Prostate gland (tissue), 2 donors: ENCODE results near the gene MT1B. TPM values are rescaled to one million over a fixed set of nuclear protein-coding genes. Genes with fewer than 3 reads are reported as not detected.

Experiments
- DNase-seq: peaks from one replicate; pipeline ENCODE4 v3.0.0-alpha.2; 2019; ENCODE audit warnings: low spot score
- H3K27ac ChIP-seq, 2 donors: fragments of 200-600 bp; sonication (generic); 2 replicates each; pipeline ENCODE4 v1.5.1; 2017 to 2019
- H3K27me3 ChIP-seq: fragments of 200-600 bp; sonication (generic); replicated peaks from 2 replicates; pipeline ENCODE4 v1.5.1; 2019; ENCODE audit not compliant: insufficient read depth
- H3K36me3 ChIP-seq, 2 donors: fragments of 200-600 bp; sonication (generic); 1 replicate in 1 of 2; 2 replicates in 1 of 2; pipeline versions ENCODE4 v1.5.1 to v1.8.1; 2017 to 2019
- H3K4me1 ChIP-seq: fragments of 200-600 bp; sonication (generic); replicated peaks from 2 replicates; pipeline ENCODE4 v1.5.1; 2019
- H3K4me3 ChIP-seq, 2 donors: fragments of 200-600 bp; sonication (generic); 2 replicates each; pipeline ENCODE4 v1.5.1; 2017 to 2019
- H3K9me3 ChIP-seq: fragments of 200-600 bp; sonication (generic); 2 replicates; pipeline ENCODE4 v1.5.1; 2017
- POLR2A ChIP-seq: fragments of 450-650 bp; IDR thresholded peaks from one replicate; pipeline ENCODE4 v1.6.1; 2016; ENCODE audit warnings: antibody characterized with exemption, mild to moderate bottlenecking
- POLR2AphosphoS5 ChIP-seq: sonication (generic); formaldehyde crosslinking; IDR thresholded peaks from one replicate; pipeline ENCODE4 v1.6.1; 2017; ENCODE audit warnings: antibody characterized with exemption
- WGBS: methylation state at CpG from one replicate; pipeline ENCODE4 v1.1.5; 2018; 5-methylcytosine and 5-hydroxymethylcytosine counted together
- intact Hi-C: fragments of 100-400 bp; cut with DNase I; formaldehyde crosslinking; loops from one replicate; pipeline ENCODE4 v1.14.2; 2022
- total RNA-seq, 2 donors: library from RNA; depleted of rRNA; stranded (reverse); fragments of >200 nt; gene quantifications; one replicate each; pipeline ENCODE4 v1.1.0, GENCODE V29; 2016
- TF ChIP-seq, protein P1 (sequence below), 4 experiments: fragments of 200-600 bp in 2 of 4; fragments of 450-650 bp in 2 of 4; sonication (generic) in 2 of 4; IDR thresholded peaks; 1 replicate in 3 of 4; 2 replicates in 1 of 4; pipeline ENCODE4 v1.5.1; 2016 to 2019; ENCODE audit warnings: antibody characterized with exemption in 4 of 4, mild to moderate bottlenecking in 2 of 4, moderate library complexity in 2 of 4

Gene MT1B
- total RNA-seq, 2 donors from 2014 or later = not detected

DNA sequence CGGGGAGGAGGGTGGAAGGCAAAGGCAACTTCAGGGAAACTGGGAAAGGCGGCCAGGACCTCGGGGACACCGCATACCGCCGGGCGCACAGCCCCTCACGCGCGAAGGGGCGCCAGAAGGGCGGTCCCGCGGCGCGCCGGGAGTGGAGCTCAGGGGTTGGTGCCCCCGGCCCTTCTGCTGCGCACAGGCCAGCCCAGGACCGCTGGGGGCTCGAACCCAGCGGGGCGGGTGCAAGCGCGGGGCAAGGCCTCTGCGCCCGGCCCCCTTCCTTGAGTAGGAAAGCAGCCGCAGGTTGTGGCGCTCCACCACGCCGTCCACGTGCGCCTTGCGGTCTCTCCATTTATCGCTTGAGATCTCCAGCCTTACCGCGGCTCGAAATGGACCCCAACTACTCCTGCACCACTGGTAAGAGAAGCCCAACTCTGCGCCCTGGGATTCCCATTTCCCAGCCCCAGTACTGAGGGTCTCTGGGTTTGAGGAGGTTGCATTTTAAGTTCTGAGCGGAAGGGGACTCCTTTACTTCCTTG is 16.2 kb upstream of the MT1B start:
- DNase-seq = no peak
- no peak for TF ChIP-seq POLR2A
- TF ChIP-seq, protein P1, sequence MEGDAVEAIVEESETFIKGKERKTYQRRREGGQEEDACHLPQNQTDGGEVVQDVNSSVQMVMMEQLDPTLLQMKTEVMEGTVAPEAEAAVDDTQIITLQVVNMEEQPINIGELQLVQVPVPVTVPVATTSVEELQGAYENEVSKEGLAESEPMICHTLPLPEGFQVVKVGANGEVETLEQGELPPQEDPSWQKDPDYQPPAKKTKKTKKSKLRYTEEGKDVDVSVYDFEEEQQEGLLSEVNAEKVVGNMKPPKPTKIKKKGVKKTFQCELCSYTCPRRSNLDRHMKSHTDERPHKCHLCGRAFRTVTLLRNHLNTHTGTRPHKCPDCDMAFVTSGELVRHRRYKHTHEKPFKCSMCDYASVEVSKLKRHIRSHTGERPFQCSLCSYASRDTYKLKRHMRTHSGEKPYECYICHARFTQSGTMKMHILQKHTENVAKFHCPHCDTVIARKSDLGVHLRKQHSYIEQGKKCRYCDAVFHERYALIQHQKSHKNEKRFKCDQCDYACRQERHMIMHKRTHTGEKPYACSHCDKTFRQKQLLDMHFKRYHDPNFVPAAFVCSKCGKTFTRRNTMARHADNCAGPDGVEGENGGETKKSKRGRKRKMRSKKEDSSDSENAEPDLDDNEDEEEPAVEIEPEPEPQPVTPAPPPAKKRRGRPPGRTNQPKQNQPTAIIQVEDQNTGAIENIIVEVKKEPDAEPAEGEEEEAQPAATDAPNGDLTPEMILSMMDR (IDR thresholded peaks at IDR 0.05) = no peak
- no peak for TF ChIP-seq POLR2AphosphoS5
- Histone ChIP-seq H3K36me3 (no peaks in the 10 kb centered on the region), H3K4me3 (peak overlapping the region in 1 of 2 donors; percentile 4), H3K27ac (no peak overlapping the region), H3K27me3 (peaks cover 4% of the 10 kb centered on the region), H3K9me3 (no peaks in the 10 kb centered on the region), H3K4me1 (no peaks in the 10 kb centered on the region)
- intact Hi-C loops = no loop called here
- WGBS = 17% methylated on average over 39 of the region's 40 CpGs

DNA sequence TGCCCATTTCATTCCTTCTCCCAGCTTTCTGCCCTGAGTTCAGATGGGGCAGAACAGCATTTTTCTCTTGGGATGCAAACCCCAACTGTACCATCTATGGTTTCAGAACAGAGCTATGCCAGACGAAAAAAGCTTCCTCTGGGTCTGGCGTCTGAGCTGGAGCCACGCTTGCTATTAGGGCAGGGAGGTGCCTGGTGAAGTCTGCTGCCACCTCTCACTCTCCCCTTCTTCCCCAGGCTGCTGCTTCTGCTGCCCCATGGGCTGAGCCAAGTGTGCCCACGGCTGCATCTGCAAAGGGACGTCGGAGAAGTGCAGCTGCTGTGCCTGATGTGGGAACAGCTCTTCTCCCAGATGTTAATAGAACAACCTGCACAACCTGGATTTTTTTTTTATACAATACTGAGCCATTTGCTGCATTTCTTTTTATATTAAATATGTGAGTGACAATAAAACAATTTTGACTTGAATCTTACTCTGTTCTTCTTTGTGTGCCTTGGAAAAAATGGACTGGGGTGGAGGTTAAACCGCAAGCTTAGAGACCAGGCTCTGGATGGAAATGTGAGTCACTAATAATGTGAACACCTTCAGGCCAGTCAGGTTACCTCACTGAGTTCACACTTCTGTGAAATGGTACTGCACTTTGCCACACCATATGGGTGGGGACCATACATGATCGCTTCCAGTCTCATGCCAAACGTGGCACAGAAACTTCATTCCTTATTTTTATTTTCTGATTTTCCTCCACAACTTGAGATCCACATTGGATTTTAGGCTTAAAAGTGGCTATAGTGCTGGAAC is 14.9 kb upstream of the MT1B start:
- TF ChIP-seq POLR2A (no peak), POLR2AphosphoS5 (no peak)
- TF ChIP-seq, protein P1 (IDR thresholded peaks at IDR 0.05) = no peak
- WGBS = 74% methylated on average over 9 of the region's 9 CpGs
- no peak overlapping the region for H3K4me3 ChIP-seq
- intact Hi-C loops = no loop called here
- no peaks in the 10 kb centered on the region for H3K9me3 ChIP-seq
- no peak for DNase-seq
- no peaks in the 10 kb centered on the region for H3K4me1 ChIP-seq
- H3K27me3 ChIP-seq = peaks cover 4% of the 10 kb centered on the region
- no peak overlapping the region for H3K27ac ChIP-seq
- no peaks in the 10 kb centered on the region for H3K36me3 ChIP-seq

DNA sequence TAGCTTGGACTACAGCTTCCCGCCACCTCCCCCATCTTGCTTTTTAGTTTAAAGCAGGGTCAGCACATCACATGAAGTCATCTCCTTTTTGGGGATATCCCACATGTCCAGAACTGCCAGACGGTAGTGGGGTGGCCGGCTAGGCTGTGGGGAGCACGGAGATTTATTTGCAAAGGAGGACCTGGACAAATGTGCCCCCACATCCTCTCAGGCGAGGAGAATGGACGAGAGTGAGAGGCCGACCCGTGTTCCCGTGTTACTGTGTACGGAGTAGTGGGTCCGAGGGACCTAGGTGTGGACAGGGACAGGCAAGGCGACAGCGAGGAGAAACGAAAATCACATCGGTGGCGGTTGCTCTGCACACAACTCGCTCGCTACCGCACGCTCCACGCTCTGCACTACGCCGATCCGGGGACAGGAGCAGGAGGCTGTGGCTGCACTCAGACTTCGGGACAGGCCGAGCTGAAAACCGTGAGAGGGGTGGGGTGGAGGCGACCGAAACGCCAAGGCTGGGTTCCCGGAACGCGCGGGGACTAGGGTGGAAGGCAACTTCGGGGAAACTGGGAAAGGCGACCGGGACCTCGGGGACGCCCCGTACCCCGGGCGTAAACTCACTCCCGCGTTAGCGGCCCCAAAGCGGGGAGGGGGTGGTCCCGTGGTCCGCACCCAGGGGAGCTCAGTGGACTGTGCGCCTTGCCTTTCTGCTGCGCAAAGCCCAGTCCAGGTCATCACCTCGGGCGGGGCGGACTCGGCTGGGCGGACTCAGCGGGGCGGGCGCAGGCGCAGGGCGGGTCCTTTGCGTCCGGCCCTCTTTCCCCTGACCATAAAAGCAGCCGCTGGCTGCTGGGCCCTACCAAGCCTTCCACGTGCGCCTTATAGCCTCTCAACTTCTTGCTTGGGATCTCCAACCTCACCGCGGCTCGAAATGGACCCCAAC is 13.6 kb upstream of the MT1B start, which contains the start of gene MT1A:
Gene MT1A, plus strand, starts transcription at position 853 of the 937 bp plus-strand sequence. Its CDS starts 73 bp downstream, at position 926.
- peak; percentile 30 for DNase-seq
- WGBS = 15% methylated on average over 68 of the region's 68 CpGs
- no peak within 1 kb of the TSS for H3K27ac ChIP-seq

DNA sequence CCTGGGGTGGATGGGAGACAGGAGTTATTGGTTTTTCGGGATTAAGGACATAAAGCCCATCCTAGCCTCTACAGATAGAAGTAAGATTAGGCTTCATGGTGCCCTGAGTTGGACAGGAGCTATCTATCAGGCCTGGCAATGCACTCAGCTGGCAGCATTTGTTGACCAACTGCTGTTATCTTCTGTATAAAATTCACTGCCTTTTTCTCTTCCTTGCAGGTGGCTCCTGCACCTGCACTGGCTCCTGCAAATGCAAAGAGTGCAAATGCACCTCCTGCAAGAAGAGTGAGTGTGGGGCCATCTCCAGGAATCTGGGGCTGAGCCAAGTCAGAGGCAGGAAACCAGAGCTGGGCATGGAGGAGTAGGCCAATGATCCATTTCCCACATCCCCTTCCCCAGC is 12.6 kb upstream of the MT1B start:
- WGBS = 71% methylated on average over 1 of the region's 1 CpG
- no peak for DNase-seq
- Histone ChIP-seq H3K4me3 (no peak overlapping the region), H3K27ac (no peak overlapping the region), H3K27me3 (peaks cover 4% of the 10 kb centered on the region), H3K36me3 (no peaks in the 10 kb centered on the region), H3K9me3 (no peaks in the 10 kb centered on the region), H3K4me1 (peaks cover 4% of the 10 kb centered on the region)
- intact Hi-C loops = no loop called here
- TF ChIP-seq, protein P1 (IDR thresholded peaks at IDR 0.05) = no peak
- no peak for TF ChIP-seq POLR2AphosphoS5
- no peak for TF ChIP-seq POLR2A

More for the DNA sequence above, 13.6 kb upstream of the MT1B start, which contains the start of gene MT1A:
- Histone ChIP-seq H3K4me1 (no peaks in the 10 kb centered on the region), H3K27me3 (peaks cover 4% of the 10 kb centered on the region), H3K4me3 (peak within 1 kb of the TSS; percentile 12 to 30), H3K36me3 (no peaks in the 10 kb centered on the region), H3K9me3 (no peaks in the 10 kb centered on the region)
- intact Hi-C loops = no loop called here
- TF ChIP-seq POLR2A = peak; percentile 28
- TF ChIP-seq, protein P1 (IDR thresholded peaks at IDR 0.05) = no peak
- TF ChIP-seq POLR2AphosphoS5 = peak; percentile 25
